B cell (primary cell): ENCODE measurements around the gene WDR27. TPM values are rescaled to one million over a fixed set of nuclear protein-coding genes. Genes with fewer than 3 reads are reported as not detected.

ENCODE experiments used
- ATAC-seq: fragments of 200-7000 bp; cut with Tn5 transposase; one replicate; pipeline ENCODE4 v1.10.0; 2021; ENCODE audit warnings: low read depth, mild to moderate bottlenecking, moderate number of reproducible peaks, moderate library complexity
- CTCF ChIA-PET: fragments of 350-600 bp; sonication (Branson Sonifier 250); formaldehyde crosslinking; loops from one replicate; lab custom pipeline; 2021; ENCODE audit warnings: antibody characterized with exemption, inconsistent platforms; lab: Charles Lee
- POLR2A ChIA-PET: fragments of 350-600 bp; sonication (Branson Sonifier 250); formaldehyde crosslinking; loops from one replicate; lab custom pipeline; 2021; ENCODE audit warnings: antibody characterized with exemption; lab: Charles Lee
- DNase-seq: peaks from one replicate; pipeline ENCODE4 v3.0.0; 2013
- H2AFZ ChIP-seq: 2 replicates; pipeline ENCODE4 v1.6.1; 2012; ENCODE audit warnings: mild to moderate bottlenecking, low read depth, low read length; ENCODE audit not compliant: insufficient read depth, poor library complexity, severe bottlenecking
- H3K27ac ChIP-seq, 2 donors: 1 replicate in 1 of 2; 2 replicates in 1 of 2; pipeline ENCODE4 v1.5.1; 2012 to 2013; ENCODE audit warnings: low read length in 2 of 2, mild to moderate bottlenecking in 2 of 2, moderate library complexity in 1 of 2
- H3K27me3 ChIP-seq, 4 experiments: fragments of 200-600 bp in 1 of 4; sonication (generic) in 1 of 4; replicated peaks in 1 of 4; 1 replicate in 2 of 4; 2 replicates in 2 of 4; pipeline versions ENCODE4 v1.6.1 to v1.7.0; 2013 to 2016; ENCODE audit warnings: low read length in 3 of 4, mild to moderate bottlenecking in 2 of 4, mixed read lengths in 1 of 4, moderate library complexity in 1 of 4; ENCODE audit not compliant: insufficient read depth in 4 of 4, control insufficient read depth in 3 of 4; ENCODE audit errors: control extremely low read depth in 1 of 4
- H3K36me3 ChIP-seq, 2 experiments: replicated peaks in 1 of 2; 1 replicate in 1 of 2; 2 replicates in 1 of 2; pipeline versions ENCODE4 v1.6.1 to v1.7.1; 2013; ENCODE audit warnings: low read length in 1 of 2; ENCODE audit not compliant: insufficient read depth in 2 of 2, control insufficient read depth in 1 of 2; ENCODE audit errors: control extremely low read depth in 1 of 2, extremely low read depth in 1 of 2
- H3K4me1 ChIP-seq, 2 donors: fragments of 200-600 bp in 1 of 2; sonication (generic) in 1 of 2; 1 replicate in 1 of 2; 2 replicates in 1 of 2; pipeline versions ENCODE4 v1.5.1 to v1.6.1; 2013 to 2017; ENCODE audit warnings: low read length in 2 of 2; ENCODE audit not compliant: control insufficient read depth in 2 of 2, insufficient read depth in 2 of 2
- H3K4me2 ChIP-seq: replicated peaks from 2 replicates; pipeline ENCODE3; 2012; ENCODE audit warnings: mild to moderate bottlenecking, low read depth, low read length; ENCODE audit not compliant: poor library complexity, severe bottlenecking
- H3K4me3 ChIP-seq, 5 experiments: fragments of 200-600 bp in 1 of 5; sonication (generic) in 1 of 5; 1 replicate in 3 of 5; 2 replicates in 2 of 5; pipeline versions ENCODE4 v1.5.1 to v1.7.0; 2011 to 2016; ENCODE audit warnings: low read length in 4 of 5, mild to moderate bottlenecking in 4 of 5, low read depth in 2 of 5, control low read depth in 1 of 5, moderate library complexity in 1 of 5; ENCODE audit not compliant: insufficient read depth in 1 of 5; ENCODE audit errors: control extremely low read depth in 1 of 5, extremely low read depth in 1 of 5
- H3K79me2 ChIP-seq: fragments of 200-600 bp; sonication (generic); one replicate; pipeline ENCODE4 v1.6.0; 2016; ENCODE audit warnings: low read length; ENCODE audit not compliant: control insufficient read depth, insufficient read depth
- H3K9ac ChIP-seq: fragments of 200-600 bp; sonication (generic); 2 replicates; pipeline ENCODE4 v1.6.1; 2017; ENCODE audit warnings: mild to moderate bottlenecking, low read length, moderate library complexity
- H3K9me3 ChIP-seq, 3 donors: one replicate each; pipeline versions ENCODE4 v1.6.1 to v1.7.1; 2013; ENCODE audit warnings: low read length in 2 of 3; ENCODE audit not compliant: control insufficient read depth in 2 of 3, insufficient read depth in 1 of 3; ENCODE audit errors: control extremely low read depth in 1 of 3
- H4K20me1 ChIP-seq: 2 replicates; pipeline ENCODE4 v1.6.0; 2012; ENCODE audit warnings: mild to moderate bottlenecking, low read length; ENCODE audit not compliant: insufficient read depth, control insufficient read depth, poor library complexity, severe bottlenecking
- H3K27ac Mint-ChIP-seq: one replicate; pipeline ENCODE4 v1.8.0; 2021; ENCODE audit warnings: mixed read lengths
- H3K27me3 Mint-ChIP-seq: one replicate; pipeline ENCODE4 v1.8.0; 2021; ENCODE audit warnings: mixed read lengths
- H3K4me1 Mint-ChIP-seq: one replicate; pipeline ENCODE4 v1.8.0; 2021; ENCODE audit warnings: mixed read lengths
- H3K4me3 Mint-ChIP-seq: one replicate; pipeline ENCODE4 v1.8.0; 2021; ENCODE audit warnings: mixed read lengths
- H3K9me3 Mint-ChIP-seq: one replicate; pipeline ENCODE4 v1.8.0; 2022; ENCODE audit warnings: mixed read lengths; ENCODE audit not compliant: insufficient read depth
- CTCF ChIP-seq: fragments of 200-600 bp; IDR thresholded peaks from one replicate; pipeline ENCODE4 v1.8.0; 2022; ENCODE audit warnings: antibody characterized with exemption, mild to moderate bottlenecking
- EZH2 ChIP-seq: IDR thresholded peaks from 2 replicates; pipeline ENCODE4 v1.6.1; 2012; ENCODE audit warnings: borderline replicate concordance, low read depth, mild to moderate bottlenecking, moderate library complexity, low read length; ENCODE audit not compliant: insufficient read depth, poor library complexity, severe bottlenecking
- WGBS: methylation state at CpG from one replicate; pipeline ENCODE4 v1.1.5; 2013; ENCODE audit warnings: missing lambda C conversion rate; ENCODE audit not compliant: insufficient coverage; 5-methylcytosine and 5-hydroxymethylcytosine counted together
- intact Hi-C: fragments of 100-400 bp; cut with micrococcal nuclease; formaldehyde crosslinking; loops from one replicate; pipeline ENCODE4 v1.10.0; 2022
- polyA plus RNA-seq: library from polyadenylated mRNA; depleted of rRNA; stranded (reverse); fragments of >200 nt; gene quantifications from 2 replicates; pipeline ENCODE4 v1.2.3, GENCODE V29; 2012
- total RNA-seq, 2 donors: library from RNA; stranded (reverse); fragments of 120-200 nt in 1 of 2; gene quantifications; 1 replicate in 1 of 2; 2 replicates in 1 of 2; pipeline versions ENCODE4 v1.2.3 to v1.2.4, GENCODE V29; 2013 to 2022

WDR27 gene
- total and polyA plus RNA-seq, 2 donors (not counting 1 experiment from before 2014, with no cell fraction given) = 64.3 to 86.3 TPM

DNA sequence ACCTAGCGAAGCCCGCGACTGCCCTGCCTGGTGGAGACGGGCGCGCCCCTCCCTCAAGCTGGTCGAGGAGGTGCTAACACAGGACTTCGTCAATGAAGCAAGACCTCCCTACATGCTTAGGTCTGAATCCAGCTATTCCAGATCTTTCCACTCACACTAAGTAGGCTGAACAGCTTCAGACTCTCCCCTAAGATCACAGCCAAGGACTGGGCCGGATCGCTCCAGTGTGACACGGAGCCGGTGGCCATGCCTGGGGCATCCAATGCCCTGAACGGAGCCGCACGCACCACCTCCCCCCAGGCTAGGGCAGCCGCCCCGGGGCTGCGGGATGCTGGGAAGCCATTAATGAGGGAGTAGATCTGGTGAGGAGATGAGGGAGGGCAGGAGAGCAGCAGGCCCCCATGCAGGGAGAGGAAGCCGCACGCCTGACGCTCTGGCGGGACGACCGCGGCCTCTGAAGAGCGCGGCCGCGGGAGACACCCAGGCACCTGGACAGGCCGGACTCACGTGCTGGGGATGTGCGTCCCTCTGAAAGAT is 200.0 kb downstream of the WDR27 start:
- DNase-seq = no peak
- H3K4me1 Mint-ChIP-seq = no peaks in the 10 kb centered on the region
- Histone ChIP-seq H2AFZ (no peak overlapping the region), H3K27me3 (no peaks in the 10 kb centered on the region), H3K4me2 (no peak overlapping the region), H3K9me3 (no peaks in the 10 kb centered on the region), H3K27ac (no peak overlapping the region), H3K79me2 (no peaks in the 10 kb centered on the region), H3K4me1 (no peaks in the 10 kb centered on the region), H3K4me3 (no peak overlapping the region), H4K20me1 (no peaks in the 10 kb centered on the region), H3K36me3 (no peaks in the 10 kb centered on the region), H3K9ac (no peak overlapping the region)
- intact Hi-C loops = no loop called here
- H3K27me3 Mint-ChIP-seq = no peaks in the 10 kb centered on the region
- ATAC-seq = no peak
- 97% methylated on average over 24 of the region's 32 CpGs for WGBS
- CTCF ChIA-PET = no interaction called here
- no peak for TF ChIP-seq CTCF
- no peak for TF ChIP-seq EZH2
- no peak overlapping the region for H3K4me3 Mint-ChIP-seq
- no peaks in the 10 kb centered on the region for H3K9me3 Mint-ChIP-seq
- POLR2A ChIA-PET = no interaction called here
- H3K27ac Mint-ChIP-seq = no peak overlapping the region

DNA sequence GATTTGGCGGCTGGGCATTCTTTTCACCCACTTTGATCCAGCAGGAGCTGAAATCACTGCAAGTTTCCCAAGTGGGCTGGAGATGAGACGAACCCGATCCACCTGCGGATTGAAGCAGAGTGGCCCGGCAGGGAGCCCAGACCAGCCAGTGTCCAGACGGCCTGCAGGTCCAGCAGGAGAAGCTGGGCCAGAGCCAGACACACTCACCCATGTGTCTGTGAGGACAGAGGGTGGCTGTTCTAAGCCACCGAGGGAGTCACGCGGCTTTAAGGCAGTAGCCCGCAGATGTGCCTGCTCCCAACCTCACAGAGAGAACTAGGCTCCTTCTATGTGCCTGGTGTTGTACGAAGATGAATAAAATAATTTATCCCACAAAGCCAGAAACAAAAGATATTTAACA is 200.7 kb downstream of the WDR27 start:
- Histone ChIP-seq H3K9me3 (no peaks in the 10 kb centered on the region), H3K4me2 (no peak overlapping the region), H3K27me3 (no peaks in the 10 kb centered on the region), H2AFZ (no peak overlapping the region), H3K27ac (no peak overlapping the region), H4K20me1 (no peaks in the 10 kb centered on the region), H3K79me2 (no peaks in the 10 kb centered on the region), H3K4me1 (no peaks in the 10 kb centered on the region), H3K9ac (no peak overlapping the region), H3K4me3 (no peak overlapping the region), H3K36me3 (no peaks in the 10 kb centered on the region)
- ChIA-PET CTCF (no interaction called here), POLR2A (no interaction called here)
- ATAC-seq = no peak
- intact Hi-C loops = no loop called here
- 95% methylated on average over 6 of the region's 11 CpGs for WGBS
- Mint-ChIP-seq H3K4me3 (no peak overlapping the region), H3K27ac (no peak overlapping the region), H3K9me3 (no peaks in the 10 kb centered on the region), H3K4me1 (no peaks in the 10 kb centered on the region), H3K27me3 (no peaks in the 10 kb centered on the region)
- DNase-seq = no peak
- TF ChIP-seq CTCF (no peak), EZH2 (no peak)
